SU-DHL-6 (cell line): ENCODE measurements around the gene ADCY10.

Source experiments
- H2AFZ ChIP-seq: fragments of 200-600 bp; sonication (generic); 2 replicates; pipeline ENCODE4 v1.6.1; 2014; ENCODE audit warnings: low read depth, mild to moderate bottlenecking, moderate library complexity, mixed read lengths, antibody characterized with exemption, low read length; ENCODE audit not compliant: severe bottlenecking
- H3F3A ChIP-seq: fragments of 200-600 bp; shearing (Covaris generic); 2 replicates; pipeline ENCODE4 v1.6.0; 2016; ENCODE audit warnings: antibody characterized with exemption, mild to moderate bottlenecking; ENCODE audit not compliant: insufficient read depth
- H3K27ac ChIP-seq: fragments of 200-600 bp; sonication (generic); 2 replicates; pipeline ENCODE4 v1.5.1; 2016; ENCODE audit warnings: low read depth, mild to moderate bottlenecking, low read length, moderate library complexity, mixed read lengths
- H3K27me3 ChIP-seq: fragments of 200-600 bp; sonication (generic), shearing (Covaris generic); 2 replicates; pipeline ENCODE4 v1.6.0; 2014; ENCODE audit warnings: mild to moderate bottlenecking, low read length
- H3K36me3 ChIP-seq: fragments of 200-600 bp; sonication (generic); 2 replicates; pipeline ENCODE4 v1.6.1; 2014; ENCODE audit warnings: mild to moderate bottlenecking, low read length, mixed read lengths
- H3K4me2 ChIP-seq: fragments of 300-600, 200-600 bp; shearing (Covaris generic), sonication (generic); 2 replicates; pipeline ENCODE4 v1.6.0; 2014; ENCODE audit warnings: low read length, low read depth, mild to moderate bottlenecking; ENCODE audit not compliant: poor library complexity, severe bottlenecking
- H3K4me3 ChIP-seq: fragments of 200-600 bp; sonication (generic); 2 replicates; pipeline ENCODE4 v1.5.1; 2014; ENCODE audit warnings: antibody characterized with exemption, low read length, mild to moderate bottlenecking, mixed read lengths; ENCODE audit not compliant: insufficient read depth, poor library complexity, severe bottlenecking
- H3K79me2 ChIP-seq: fragments of 200-600 bp; sonication (generic); 2 replicates; pipeline ENCODE4 v1.6.1; 2014; ENCODE audit warnings: mild to moderate bottlenecking, low read length, moderate library complexity; ENCODE audit not compliant: insufficient read depth
- H3K9ac ChIP-seq: fragments of 200-600 bp; sonication (generic); 2 replicates; pipeline ENCODE4 v1.7.0; 2014; ENCODE audit warnings: mild to moderate bottlenecking, low read length
- H3K9me2 ChIP-seq: fragments of 200-600 bp; sonication (generic); replicated peaks from 2 replicates; pipeline ENCODE4 v1.6.1; 2014; ENCODE audit warnings: low read length; ENCODE audit not compliant: insufficient read depth
- H3K9me3 ChIP-seq: fragments of 200-600 bp; sonication (generic); 2 replicates; pipeline ENCODE4 v1.6.1; 2014; ENCODE audit warnings: low read length, mixed read lengths; ENCODE audit not compliant: insufficient read depth
- H4K20me1 ChIP-seq: fragments of 200-600 bp; sonication (generic); 2 replicates; pipeline ENCODE4 v1.6.1; 2014; ENCODE audit warnings: low read depth, mild to moderate bottlenecking, antibody characterized with exemption, low read length, moderate library complexity, mixed read lengths
- EZH2phosphoT487 ChIP-seq: fragments of 200-600 bp; sonication (generic), shearing (Covaris generic); conservative IDR thresholded peaks from 2 replicates; pipeline ENCODE4 v1.6.1; 2018; ENCODE audit warnings: mild to moderate bottlenecking, antibody characterized with exemption, low read length, moderate library complexity, mixed read lengths
- TF ChIP-seq, protein P1 (sequence below): fragments of 200-600 bp; sonication (generic); IDR thresholded peaks from one replicate; pipeline ENCODE4 v1.5.1; 2017; ENCODE audit warnings: antibody characterized with exemption, mild to moderate bottlenecking, low read length, moderate library complexity; ENCODE audit not compliant: insufficient read depth, poor library complexity, severe bottlenecking

The ADCY10 gene

DNA sequence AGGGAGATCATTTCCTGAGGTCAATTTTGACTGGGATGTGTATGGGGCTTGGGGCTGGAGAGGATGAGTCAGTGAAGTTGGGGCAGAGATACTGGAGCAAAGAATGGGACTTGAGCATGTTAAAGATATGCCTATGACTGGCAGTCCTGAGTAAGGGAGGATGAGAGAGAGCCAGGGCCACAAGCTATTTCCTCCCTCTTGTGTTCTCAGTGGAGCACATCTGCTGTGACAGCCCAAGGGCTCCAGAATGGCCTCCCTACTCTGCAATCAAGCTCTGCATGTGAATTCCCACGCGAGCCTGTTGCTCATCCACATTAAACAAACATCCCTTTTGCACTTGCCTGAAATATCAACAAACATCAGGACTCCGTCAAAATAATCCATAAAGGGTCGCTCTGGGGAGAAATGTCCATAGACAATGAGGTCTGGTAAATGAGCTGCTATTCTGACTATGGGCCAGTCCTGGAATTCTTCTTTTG, 9.2 kb downstream of the ADCY10 start:
- H3K4me2 ChIP-seq = no peak overlapping the region
- no peak for TF ChIP-seq EZH2phosphoT487
- TF ChIP-seq, protein P1, sequence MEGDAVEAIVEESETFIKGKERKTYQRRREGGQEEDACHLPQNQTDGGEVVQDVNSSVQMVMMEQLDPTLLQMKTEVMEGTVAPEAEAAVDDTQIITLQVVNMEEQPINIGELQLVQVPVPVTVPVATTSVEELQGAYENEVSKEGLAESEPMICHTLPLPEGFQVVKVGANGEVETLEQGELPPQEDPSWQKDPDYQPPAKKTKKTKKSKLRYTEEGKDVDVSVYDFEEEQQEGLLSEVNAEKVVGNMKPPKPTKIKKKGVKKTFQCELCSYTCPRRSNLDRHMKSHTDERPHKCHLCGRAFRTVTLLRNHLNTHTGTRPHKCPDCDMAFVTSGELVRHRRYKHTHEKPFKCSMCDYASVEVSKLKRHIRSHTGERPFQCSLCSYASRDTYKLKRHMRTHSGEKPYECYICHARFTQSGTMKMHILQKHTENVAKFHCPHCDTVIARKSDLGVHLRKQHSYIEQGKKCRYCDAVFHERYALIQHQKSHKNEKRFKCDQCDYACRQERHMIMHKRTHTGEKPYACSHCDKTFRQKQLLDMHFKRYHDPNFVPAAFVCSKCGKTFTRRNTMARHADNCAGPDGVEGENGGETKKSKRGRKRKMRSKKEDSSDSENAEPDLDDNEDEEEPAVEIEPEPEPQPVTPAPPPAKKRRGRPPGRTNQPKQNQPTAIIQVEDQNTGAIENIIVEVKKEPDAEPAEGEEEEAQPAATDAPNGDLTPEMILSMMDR = no peak
- H3K9me2 ChIP-seq = no peaks in the 10 kb centered on the region
- no peaks in the 10 kb centered on the region for H4K20me1 ChIP-seq
- H3K27me3 ChIP-seq = no peaks in the 10 kb centered on the region
- H3K27ac ChIP-seq = no peak overlapping the region
- no peaks in the 10 kb centered on the region for H3K79me2 ChIP-seq
- no peaks in the 10 kb centered on the region for H3F3A ChIP-seq
- no peaks in the 10 kb centered on the region for H3K9me3 ChIP-seq
- H3K36me3 ChIP-seq = no peaks in the 10 kb centered on the region
- H3K9ac ChIP-seq = no peak overlapping the region
- H3K4me3 ChIP-seq = no peak overlapping the region
- H2AFZ ChIP-seq = no peak overlapping the region

DNA sequence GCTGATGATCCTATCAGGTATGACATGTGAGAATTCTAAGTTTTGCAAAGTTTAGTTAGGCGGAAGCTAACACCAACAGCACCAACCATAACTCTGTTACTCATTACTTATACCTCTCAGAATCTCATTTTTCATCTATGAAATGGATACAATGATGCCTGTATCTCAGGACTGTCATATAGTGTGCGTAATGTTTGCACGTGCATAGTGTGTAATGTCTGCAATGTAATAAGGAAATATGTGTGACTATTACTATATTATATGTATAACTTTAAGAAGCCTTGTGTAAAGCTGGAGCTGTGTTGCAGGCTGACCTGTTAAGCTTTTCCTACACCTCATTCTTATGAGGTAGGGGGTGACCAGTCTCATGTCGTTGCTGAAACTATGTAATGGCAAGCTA, 13.0 kb downstream of the ADCY10 start:
- H3K4me3 ChIP-seq = no peak overlapping the region
- H3K9ac ChIP-seq = no peak overlapping the region

DNA sequence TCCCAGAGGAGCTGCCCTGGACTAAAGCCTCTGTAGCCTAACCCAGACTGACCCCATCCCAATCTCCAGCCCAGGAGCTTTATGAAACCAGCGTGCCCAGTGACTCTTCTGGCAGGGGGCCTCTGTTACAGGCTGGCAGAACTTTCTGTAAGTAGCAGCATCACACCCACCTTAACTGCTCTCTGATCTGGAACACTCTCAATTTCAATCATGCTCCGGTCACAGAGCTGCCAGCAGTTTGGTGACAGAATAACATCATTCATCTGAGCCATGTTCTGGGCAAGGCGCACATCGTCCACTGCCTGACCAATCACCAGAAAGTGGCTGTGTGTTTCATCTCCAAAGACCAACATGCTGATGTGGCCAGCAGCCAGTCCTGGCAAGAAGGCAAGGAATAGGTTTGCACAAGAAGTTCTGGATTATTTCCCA, 14.7 kb downstream of the ADCY10 start:
- Histone ChIP-seq H3F3A (no peaks in the 10 kb centered on the region), H3K27ac (no peak overlapping the region), H3K79me2 (no peaks in the 10 kb centered on the region), H2AFZ (no peak overlapping the region), H3K9me2 (no peaks in the 10 kb centered on the region), H3K9me3 (no peaks in the 10 kb centered on the region), H3K4me2 (no peak overlapping the region), H3K9ac (no peak overlapping the region), H3K27me3 (no peaks in the 10 kb centered on the region), H4K20me1 (no peaks in the 10 kb centered on the region), H3K4me3 (no peak overlapping the region), H3K36me3 (no peaks in the 10 kb centered on the region)
- TF ChIP-seq EZH2phosphoT487 = no peak
- TF ChIP-seq, protein P1 = no peak

More for the DNA sequence above, 13.0 kb downstream of the ADCY10 start:
- no peak overlapping the region for H2AFZ ChIP-seq
- no peaks in the 10 kb centered on the region for H3F3A ChIP-seq
- no peaks in the 10 kb centered on the region for H3K9me3 ChIP-seq
- H3K79me2 ChIP-seq = no peaks in the 10 kb centered on the region
- H3K4me2 ChIP-seq = no peak overlapping the region
- no peaks in the 10 kb centered on the region for H3K36me3 ChIP-seq
- H3K27ac ChIP-seq = no peak overlapping the region
- no peaks in the 10 kb centered on the region for H3K27me3 ChIP-seq
- no peaks in the 10 kb centered on the region for H4K20me1 ChIP-seq
- TF ChIP-seq, protein P1 = no peak
- TF ChIP-seq EZH2phosphoT487 = no peak
- H3K9me2 ChIP-seq = no peaks in the 10 kb centered on the region
